TTC549 (cell line): ENCODE data around the gene SUMO1.
A peak's percentile ranks its signal among the peaks of the same experiment; 100 is the strongest.
"Not testable (repeated sequence)": the region's sequence is repeated elsewhere in the genome, so short reads cannot be mapped to it uniquely, and the experiment has no call there.

Experiments
- FAIRE-seq: peaks from 2 replicates; lab custom pipeline; 2012; peaks lifted over from hg19 to GRCh38; lab: Jason Lieb, UNC

The SUMO1 gene

GRCh38 chr2:202238234-202239197 is at the start of gene SUMO1:
Gene SUMO1 (minus strand): TSS chr2:202238597. CDS start chr2:202238451, 146 bp downstream.
- no peak for FAIRE-seq

- no peak for FAIRE-seq
Observed at GRCh38 chr2:202286595-202286994, 48.2 kb upstream of the SUMO1 start.

GRCh38 chr2:202278944-202279343 is 40.5 kb upstream of the SUMO1 start:
- peak; percentile 72 for FAIRE-seq

GRCh38 chr2:202278036-202278760 is 39.8 kb upstream of the SUMO1 start:
- no peak for FAIRE-seq

GRCh38 chr2:202276078-202276720 is 37.8 kb upstream of the SUMO1 start:
- FAIRE-seq = not testable (repeated sequence)

- FAIRE-seq = no peak
Observed at GRCh38 chr2:202270487-202270886, 32.1 kb upstream of the SUMO1 start.

GRCh38 chr2:202269585-202269984 is 31.2 kb upstream of the SUMO1 start:
- no peak for FAIRE-seq

- FAIRE-seq = no peak
Observed at GRCh38 chr2:202267495-202267894, 29.1 kb upstream of the SUMO1 start.

- peak; percentile 91 for FAIRE-seq
Observed at GRCh38 chr2:202265467-202266277, 27.3 kb upstream of the SUMO1 start, which contains the start of gene NOP58. Gene NOP58 (plus strand): TSS chr2:202265763. CDS start chr2:202265942, 179 bp downstream.

- FAIRE-seq = no peak
Observed at GRCh38 chr2:202261531-202261930, 23.1 kb upstream of the SUMO1 start.

- no peak for FAIRE-seq
Observed at GRCh38 chr2:202251494-202251893, 13.1 kb upstream of the SUMO1 start.

- no peak for FAIRE-seq
Observed at GRCh38 chr2:202249521-202250253, 11.3 kb upstream of the SUMO1 start.

- FAIRE-seq = not testable (repeated sequence)
Observed at GRCh38 chr2:202247710-202248109, 9.3 kb upstream of the SUMO1 start.

- no peak for FAIRE-seq
Observed at GRCh38 chr2:202237787-202238233, 587 bp downstream of the SUMO1 start.

- FAIRE-seq = no peak
Observed at GRCh38 chr2:202221873-202222272, 16.5 kb downstream of the SUMO1 start.

GRCh38 chr2:202215179-202215578 is 23.2 kb downstream of the SUMO1 start:
- no peak for FAIRE-seq

GRCh38 chr2:202208526-202208925 is 29.9 kb downstream of the SUMO1 start:
- no peak for FAIRE-seq

- no peak for FAIRE-seq
Observed at GRCh38 chr2:202204855-202205254, 33.5 kb downstream of the SUMO1 start.

GRCh38 chr2:202203348-202203747 is 35.0 kb downstream of the SUMO1 start:
- no peak for FAIRE-seq

GRCh38 chr2:202201220-202202160 is 36.9 kb downstream of the SUMO1 start:
- FAIRE-seq = no peak
